Activated CD4-positive, alpha-beta T cell treated with anti-CD3 and anti-CD28 coated beads for 24 hours (primary cell): ENCODE data around the gene PPDPF.

Experiments
- DNase-seq, 2 donors: peaks; one replicate each; pipeline ENCODE4 v3.0.0-alpha.2; 2020; ENCODE audit warnings: low read depth in 2 of 2

PPDPF gene

GRCh38 chr20:63487781-63488241 lies 32.8 kb upstream of the PPDPF start:
- no peak for DNase-seq

DNA sequence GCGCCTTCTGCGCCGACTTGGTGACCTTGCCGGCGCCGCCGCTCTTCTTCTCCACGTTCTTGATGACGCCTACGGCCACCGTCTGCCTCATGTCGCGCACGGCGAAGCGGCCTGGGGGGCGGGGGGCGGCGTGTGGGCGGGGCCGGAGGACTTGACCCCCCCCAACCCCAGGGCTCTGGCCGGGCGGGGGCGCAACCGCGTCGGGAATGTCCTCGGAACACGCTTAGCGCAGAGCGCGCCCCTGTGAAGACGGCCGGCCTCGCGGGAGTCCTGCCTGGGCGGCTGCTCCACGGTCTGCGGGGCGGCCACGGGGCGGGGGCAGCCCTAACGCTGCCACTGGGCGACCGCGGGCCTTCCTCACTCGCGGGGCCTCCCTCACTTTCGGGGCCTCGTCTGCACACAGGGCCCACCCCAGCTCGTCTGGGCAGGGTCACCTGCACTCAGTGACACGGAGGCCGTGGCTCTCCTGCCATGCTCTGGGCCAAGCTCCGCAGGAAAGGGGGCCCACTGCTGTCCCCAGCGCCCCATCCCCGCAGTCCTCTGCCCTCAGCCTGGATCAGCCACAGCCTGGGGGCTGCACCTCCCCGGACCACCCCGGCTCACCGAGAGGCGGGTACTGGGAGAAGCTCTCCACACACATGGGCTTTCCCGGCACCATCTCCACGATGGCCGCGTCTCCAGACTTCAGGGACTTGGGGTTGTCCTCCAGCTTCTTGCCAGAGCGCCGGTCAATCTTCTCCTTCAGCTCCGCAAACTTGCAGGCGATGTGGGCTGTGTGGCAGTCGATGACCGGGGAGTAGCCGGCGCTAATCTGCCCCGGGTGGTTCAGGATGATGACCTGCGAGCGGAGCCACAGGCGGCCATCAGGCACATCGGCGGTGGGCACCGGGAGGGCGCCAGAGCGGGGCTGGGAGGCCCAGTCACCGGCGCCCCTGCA lies 32.0 kb upstream of the PPDPF start:
- DNase-seq: no peak

GRCh38 chr20:63490416-63490815 lies 30.1 kb upstream of the PPDPF start:
- DNase-seq: no peak

DNA sequence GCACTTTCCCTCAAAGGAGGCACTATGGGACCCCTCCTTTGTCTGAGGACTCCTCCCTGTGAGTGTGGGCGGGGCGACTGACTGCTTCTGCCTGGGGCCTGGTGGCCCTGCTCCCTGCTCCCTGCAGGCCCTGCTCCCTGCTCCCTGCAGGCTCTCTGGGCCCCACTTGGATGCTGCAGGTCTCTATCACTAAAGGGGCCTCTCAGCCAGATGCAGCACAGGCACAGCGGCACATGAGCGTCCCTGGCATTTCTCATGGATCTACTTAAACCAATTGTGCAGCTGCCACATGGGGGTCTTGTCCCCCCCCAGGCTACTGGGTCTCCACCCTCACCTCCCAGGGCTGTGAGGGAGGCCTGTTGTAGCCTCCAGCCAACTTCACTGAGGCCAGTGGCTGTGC lies 29.5 kb upstream of the PPDPF start:
- no peak for DNase-seq

DNA sequence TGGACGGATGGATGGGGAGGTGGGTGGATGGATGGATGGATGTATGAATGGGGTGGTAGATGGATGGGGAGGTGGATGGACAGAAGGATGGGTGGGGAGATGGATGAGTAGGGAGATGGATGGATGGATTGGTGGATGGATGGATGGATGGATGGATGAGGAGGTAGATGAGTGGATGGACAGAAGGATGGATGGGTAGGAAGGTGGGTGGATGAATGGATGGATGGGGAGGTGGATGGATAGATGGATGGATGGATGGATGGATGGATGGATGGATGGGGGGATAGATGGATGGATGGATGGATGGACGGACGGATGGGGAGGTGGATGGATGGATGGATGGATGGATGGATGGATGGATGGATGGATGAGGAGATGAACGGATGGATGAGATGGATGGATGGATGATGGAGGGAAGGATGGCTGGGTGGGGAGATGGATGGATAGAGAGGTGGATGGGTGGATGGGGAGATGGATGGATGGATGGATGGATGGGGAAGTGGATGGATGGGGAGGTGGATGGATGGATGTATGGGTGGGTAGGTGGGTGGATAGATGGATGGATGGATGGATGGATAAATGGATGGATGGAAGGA lies 28.8 kb upstream of the PPDPF start:
- DNase-seq: no peak

GRCh38 chr20:63492518-63492917 lies 28.0 kb upstream of the PPDPF start:
- no peak for DNase-seq

GRCh38 chr20:63492982-63493381 lies 27.6 kb upstream of the PPDPF start:
- no peak for DNase-seq

DNA sequence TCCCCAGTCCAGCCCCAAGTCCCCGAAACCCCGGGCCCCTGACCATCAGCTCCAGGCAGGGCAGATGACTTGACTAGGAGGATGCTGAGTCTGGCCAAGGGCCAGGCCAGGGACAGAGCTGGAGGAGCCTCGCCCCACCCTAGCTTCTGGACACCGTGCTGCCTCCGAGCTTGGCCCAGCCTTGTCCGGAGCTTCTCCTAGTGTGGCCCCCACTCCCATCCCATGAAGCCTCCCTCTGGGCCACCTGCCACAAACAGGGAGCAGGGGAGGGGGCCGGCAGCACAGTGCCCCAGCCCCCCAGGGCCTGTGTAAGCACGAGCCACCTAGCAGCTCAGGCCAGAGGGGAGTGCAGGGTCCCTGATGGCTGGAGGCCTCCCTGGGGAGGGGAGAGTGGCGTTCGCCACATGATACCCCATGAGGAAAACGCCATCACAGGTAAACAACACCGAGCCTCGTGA lies 27.0 kb upstream of the PPDPF start:
- DNase-seq: no peak

- DNase-seq: no peak
These were observed 26.5 kb upstream of the PPDPF start for GRCh38 chr20:63494084-63494419.

DNA sequence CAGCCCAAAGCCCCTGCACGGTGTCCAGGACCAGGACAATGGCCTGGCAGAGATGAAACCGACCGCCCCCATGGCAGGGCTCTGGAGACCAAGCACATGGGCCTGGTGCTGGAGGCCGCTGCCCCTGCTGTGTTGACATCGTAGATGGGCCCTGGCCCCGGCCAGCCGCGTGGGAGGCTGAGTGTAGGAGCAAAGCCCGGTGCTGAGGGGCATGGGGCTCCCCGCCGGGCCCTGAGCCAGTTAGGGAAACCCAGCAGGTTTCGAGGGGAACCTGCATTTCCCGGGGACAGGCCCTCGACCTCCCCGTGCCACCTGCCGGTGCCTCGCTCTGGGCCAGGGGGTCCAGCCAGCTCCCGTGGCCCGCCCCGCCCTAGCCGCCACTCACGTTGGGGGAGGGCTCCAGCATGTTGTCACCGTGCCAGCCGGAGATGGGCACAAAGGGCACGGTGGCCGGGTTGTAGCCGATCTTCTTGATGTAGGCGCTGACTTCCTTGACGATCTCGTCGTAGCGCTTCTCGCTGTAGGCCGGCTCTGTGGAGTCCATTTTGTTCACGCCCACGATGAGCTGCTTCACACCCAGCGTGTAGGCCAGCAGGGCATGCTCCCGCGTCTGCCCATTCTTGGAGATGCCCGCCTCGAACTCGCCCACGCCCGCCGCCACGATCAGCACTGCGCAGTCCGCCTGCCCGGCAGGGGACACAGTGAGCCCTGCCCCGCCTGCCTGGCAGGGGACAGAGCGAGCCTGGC lies 26.0 kb upstream of the PPDPF start:
- no peak for DNase-seq

- no peak for DNase-seq
These were observed 25.3 kb upstream of the PPDPF start for GRCh38 chr20:63495167-63495720.

- DNase-seq: peak; percentile 72 to 77
These were observed 24.6 kb upstream of the PPDPF start for GRCh38 chr20:63495741-63496595.

DNA sequence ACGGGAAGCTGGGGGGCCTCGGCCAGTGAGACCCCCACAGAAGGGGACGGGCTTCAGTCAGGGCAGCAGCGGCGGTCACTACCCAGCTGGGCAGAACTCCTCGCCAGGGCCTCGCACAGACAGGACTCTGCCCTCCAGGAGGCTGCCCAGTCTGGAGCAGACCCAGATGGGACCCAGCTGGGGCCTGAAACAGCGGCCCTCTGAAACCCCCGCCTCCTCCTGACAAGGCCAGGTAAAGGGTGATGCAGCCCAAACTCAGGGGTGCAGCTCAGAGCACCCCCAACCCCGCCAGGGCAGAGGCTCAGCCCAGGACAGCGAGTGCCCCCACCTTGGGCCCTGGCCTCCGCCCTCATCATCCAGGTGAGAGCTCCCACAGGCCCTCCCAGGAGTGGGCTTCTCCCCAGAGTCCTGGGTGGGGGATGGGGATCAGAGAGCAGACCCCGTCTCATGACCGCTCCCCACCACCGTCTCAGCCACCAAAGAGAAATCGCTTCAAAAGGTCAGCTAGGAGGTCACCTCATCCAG lies 23.9 kb upstream of the PPDPF start:
- DNase-seq: no peak

DNA sequence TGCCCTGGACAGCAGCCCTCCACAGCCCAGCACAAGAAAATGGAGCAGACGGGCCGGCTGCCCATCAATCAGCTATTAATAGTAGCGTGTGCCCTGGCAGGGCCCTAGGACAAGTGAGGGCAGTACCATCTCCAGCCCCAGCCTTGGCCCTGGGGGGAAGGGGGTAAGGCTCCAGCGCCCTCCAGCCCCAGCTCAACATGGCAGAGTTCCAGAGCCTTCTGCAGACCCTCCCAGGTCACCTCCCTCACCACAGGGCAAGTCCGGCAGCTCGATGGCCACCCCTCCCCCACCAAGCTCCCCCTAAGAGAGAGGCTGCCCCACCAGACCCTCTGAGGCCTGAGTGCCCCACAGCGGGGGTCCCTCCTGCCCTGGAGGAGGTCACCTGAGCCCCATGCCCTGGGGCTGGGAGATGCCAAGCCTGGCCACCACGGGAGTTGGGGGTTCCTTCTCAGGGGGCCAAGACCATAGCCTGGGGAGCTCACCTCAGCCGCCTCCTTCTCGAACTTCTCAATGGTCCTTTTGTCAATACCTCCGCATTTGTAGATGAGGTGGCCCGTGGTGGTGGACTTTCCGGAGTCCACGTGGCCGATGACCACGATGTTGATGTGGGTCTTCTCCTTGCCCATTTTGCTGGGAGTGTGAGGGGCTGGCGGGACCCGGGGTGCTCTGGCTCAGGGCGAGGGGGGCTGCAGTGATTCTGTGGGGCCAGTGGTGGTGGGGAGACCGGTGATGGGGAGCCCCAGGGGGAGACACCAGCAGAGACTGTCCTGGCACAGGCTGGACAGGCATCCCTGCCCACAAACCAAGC lies 23.2 kb upstream of the PPDPF start:
- no peak for DNase-seq

GRCh38 chr20:63497946-63498935 lies 22.3 kb upstream of the PPDPF start:
- no peak for DNase-seq

GRCh38 chr20:63498960-63499337 lies 21.6 kb upstream of the PPDPF start, which contains the start of gene EEF1A2:
Gene EEF1A2, minus strand, starts transcription at chr20:63499083. Its CDS starts 1,320 bp downstream, at chr20:63497763.
- DNase-seq: peak in 1 of 2 donors; percentile 18

DNA sequence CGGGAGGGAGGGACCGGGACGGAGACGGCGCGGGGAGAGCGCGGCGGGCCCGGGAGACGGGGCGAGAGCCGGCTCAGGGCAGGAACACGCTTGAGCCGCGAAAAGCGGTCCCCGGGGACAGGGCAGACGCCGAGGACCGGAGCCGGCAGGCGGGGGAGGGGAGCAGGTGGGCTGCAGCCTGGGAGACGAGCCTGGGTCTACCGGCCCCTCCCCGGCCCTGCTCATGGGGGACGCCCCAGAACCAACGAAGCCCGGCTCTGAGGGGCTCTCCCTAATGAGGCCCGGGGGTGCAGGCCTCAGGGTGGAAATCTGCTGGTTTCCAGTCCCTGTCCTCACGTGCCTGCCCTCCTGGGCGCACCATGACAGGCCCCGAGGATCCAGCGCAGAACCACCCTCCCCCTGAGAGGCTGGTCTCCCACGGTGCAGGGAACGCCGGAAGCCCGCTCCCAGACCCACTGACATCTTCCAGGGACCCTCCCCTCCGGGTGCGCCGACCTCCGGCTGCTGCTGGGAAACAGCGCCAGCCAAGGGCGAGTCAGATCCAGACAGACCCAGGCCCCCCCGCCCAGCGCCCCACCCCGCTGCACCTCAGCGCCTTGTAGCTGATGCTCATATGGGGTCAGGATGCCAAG lies 21.1 kb upstream of the PPDPF start:
- no peak for DNase-seq
